ENCODE measurements around the gene FCER1G. TPM values are rescaled to one million over a fixed set of nuclear protein-coding genes. Genes with fewer than 3 reads are reported as not detected.
A peak's percentile ranks its signal among the peaks of the same experiment; 100 is the strongest.

FCER1G gene
- total RNA-seq, 4 donors from 2014 or later = 20.9 to 194 (median 49.2) TPM

- WGBS, 2 donors (ENCODE audit: low coverage in 1 of 2) = 57 to 70% methylated on average over 3 to 4 of the region's 4 CpGs
These were observed 42.2 kb upstream of the FCER1G start for GRCh38 chr1:161172776-161173376.

GRCh38 chr1:161173711-161174110 lies 41.4 kb upstream of the FCER1G start:
- Histone ChIP-seq H3K9me3 (no peaks in the 10 kb centered on the region), H3K27ac (peak overlapping the region in 3 of 4 donors; percentile 28 to 46 (median 29)), H3K4me3 (no peak overlapping the region), H3K36me3 (peaks cover 0 to 38% (median 13%) of the 10 kb centered on the region in 4 donors), H3K27me3 (no peaks in the 10 kb centered on the region), H3K4me1 (peaks cover 0 to 33% (median 18%) of the 10 kb centered on the region in 4 donors)
- intact Hi-C loops (cut with DNase I; ENCODE audit: low total_unique reads) (no loop called here), in situ Hi-C loops (cut with MboI; ENCODE audit: low pct_ligation_motif_present in 1 of 4, low pct_unique_long_range_greater_than_20kb in 1 of 4, low sequenced_read_pairs in 3 of 4) (no loop called here)
- DNase-seq = no peak
- 90% methylated on average over 11 of the region's 11 CpGs; no CpG with 5 or more reads in 1 of the 2 donors for WGBS, 2 donors (ENCODE audit: low coverage in 1 of 2)
- TF ChIP-seq POLR2AphosphoS5 (IDR thresholded peaks at IDR 0.05) = no peak
- no peak for TF ChIP-seq EP300 (IDR thresholded peaks at IDR 0.05; ENCODE audit: low read depth)
- no peak for TF ChIP-seq POLR2A (IDR thresholded peaks at IDR 0.05)
- TF ChIP-seq CTCF (IDR thresholded peaks at IDR 0.05) = no peak

More at GRCh38 chr1:161172776-161173376, 42.2 kb upstream of the FCER1G start:
- no peak for TF ChIP-seq POLR2A (IDR thresholded peaks at IDR 0.05)
- TF ChIP-seq POLR2AphosphoS5 (IDR thresholded peaks at IDR 0.05) = peak in 1 of 3 donors; percentile 36
- TF ChIP-seq CTCF (IDR thresholded peaks at IDR 0.05) = no peak
- Histone ChIP-seq H3K36me3 (peaks cover 0 to 38% (median 13%) of the 10 kb centered on the region in 4 donors), H3K4me3 (no peak overlapping the region), H3K27ac (peak overlapping the region; percentile 2 to 46 (median 28)), H3K9me3 (no peaks in the 10 kb centered on the region), H3K27me3 (no peaks in the 10 kb centered on the region), H3K4me1 (peaks cover 0 to 27% (median 17%) of the 10 kb centered on the region in 4 donors)
- DNase-seq = no peak
- in situ Hi-C loops (cut with MboI; ENCODE audit: low pct_ligation_motif_present in 1 of 4, low pct_unique_long_range_greater_than_20kb in 1 of 4, low sequenced_read_pairs in 3 of 4) (no loop called here), intact Hi-C loops (cut with DNase I; ENCODE audit: low total_unique reads) (no loop called here)

- no peak overlapping the region for H3K27ac ChIP-seq
- peaks cover 0 to 38% (median 13%) of the 10 kb centered on the region in 4 donors for H3K36me3 ChIP-seq
- in situ Hi-C loops (cut with MboI; ENCODE audit: low pct_ligation_motif_present in 1 of 4, low pct_unique_long_range_greater_than_20kb in 1 of 4, low sequenced_read_pairs in 3 of 4) = no loop called here
- no peaks in the 10 kb centered on the region for H3K9me3 ChIP-seq
- no peak for DNase-seq
- TF ChIP-seq CTCF (IDR thresholded peaks at IDR 0.05) (no peak), POLR2AphosphoS5 (IDR thresholded peaks at IDR 0.05) (no peak), POLR2A (IDR thresholded peaks at IDR 0.05) (no peak), EP300 (IDR thresholded peaks at IDR 0.05; ENCODE audit: low read depth) (no peak)
- 93% methylated on average over 11 of the region's 11 CpGs; no CpG with 5 or more reads in 1 of the 2 donors for WGBS, 2 donors (ENCODE audit: low coverage in 1 of 2)
- H3K27me3 ChIP-seq = no peaks in the 10 kb centered on the region
- H3K4me3 ChIP-seq = no peak overlapping the region
- H3K4me1 ChIP-seq = peaks cover 0 to 33% (median 18%) of the 10 kb centered on the region in 4 donors
- intact Hi-C loops (cut with DNase I; ENCODE audit: low total_unique reads) = no loop called here
These were observed 40.2 kb upstream of the FCER1G start for GRCh38 chr1:161174911-161175310.

- in situ Hi-C loops (cut with MboI; ENCODE audit: low pct_ligation_motif_present in 1 of 4, low pct_unique_long_range_greater_than_20kb in 1 of 4, low sequenced_read_pairs in 3 of 4) (no loop called here), intact Hi-C loops (cut with DNase I; ENCODE audit: low total_unique reads) (no loop called here)
- 72% methylated on average over 3 to 10 of the region's 10 CpGs for WGBS, 2 donors (ENCODE audit: low coverage in 1 of 2)
- no peak for DNase-seq
- peaks cover 0 to 32% (median 12%) of the 10 kb centered on the region in 4 donors for H3K36me3 ChIP-seq
- H3K9me3 ChIP-seq = no peaks in the 10 kb centered on the region
- H3K27ac ChIP-seq = peak overlapping the region; percentile 37 to 91 (median 86)
- peaks cover 0 to 33% (median 18%) of the 10 kb centered on the region in 4 donors for H3K4me1 ChIP-seq
- no peak for TF ChIP-seq POLR2AphosphoS5 (IDR thresholded peaks at IDR 0.05)
- TF ChIP-seq POLR2A (IDR thresholded peaks at IDR 0.05) = no peak
- no peak for TF ChIP-seq EP300 (IDR thresholded peaks at IDR 0.05; ENCODE audit: low read depth)
- no peak for TF ChIP-seq CTCF (IDR thresholded peaks at IDR 0.05)
- H3K4me3 ChIP-seq = peak overlapping the region in 2 of 4 donors; percentile 67 to 81
- no peaks in the 10 kb centered on the region for H3K27me3 ChIP-seq
These were observed 39.2 kb upstream of the FCER1G start for GRCh38 chr1:161175771-161176453.
